NB4 (cell line): ENCODE data around the gene MLYCD.

Experiments used
- MAX ChIP-seq: IDR thresholded peaks from 2 replicates; pipeline ENCODE4 v1.6.1; 2011; ENCODE audit warnings: low read depth, low read length
- MYC ChIP-seq: IDR thresholded peaks from 2 replicates; pipeline ENCODE4 v1.6.1; 2011; ENCODE audit warnings: low read depth, low read length
- POLR2A ChIP-seq: IDR thresholded peaks from 2 replicates; pipeline ENCODE4 v1.6.1; 2011; ENCODE audit warnings: mild to moderate bottlenecking; ENCODE audit not compliant: insufficient read length; ENCODE audit errors: extremely low read depth
- TF ChIP-seq, protein P1 (sequence below): IDR thresholded peaks from one replicate; pipeline ENCODE4 v1.5.1; 2012; ENCODE audit warnings: low read depth, low read length

DNA sequence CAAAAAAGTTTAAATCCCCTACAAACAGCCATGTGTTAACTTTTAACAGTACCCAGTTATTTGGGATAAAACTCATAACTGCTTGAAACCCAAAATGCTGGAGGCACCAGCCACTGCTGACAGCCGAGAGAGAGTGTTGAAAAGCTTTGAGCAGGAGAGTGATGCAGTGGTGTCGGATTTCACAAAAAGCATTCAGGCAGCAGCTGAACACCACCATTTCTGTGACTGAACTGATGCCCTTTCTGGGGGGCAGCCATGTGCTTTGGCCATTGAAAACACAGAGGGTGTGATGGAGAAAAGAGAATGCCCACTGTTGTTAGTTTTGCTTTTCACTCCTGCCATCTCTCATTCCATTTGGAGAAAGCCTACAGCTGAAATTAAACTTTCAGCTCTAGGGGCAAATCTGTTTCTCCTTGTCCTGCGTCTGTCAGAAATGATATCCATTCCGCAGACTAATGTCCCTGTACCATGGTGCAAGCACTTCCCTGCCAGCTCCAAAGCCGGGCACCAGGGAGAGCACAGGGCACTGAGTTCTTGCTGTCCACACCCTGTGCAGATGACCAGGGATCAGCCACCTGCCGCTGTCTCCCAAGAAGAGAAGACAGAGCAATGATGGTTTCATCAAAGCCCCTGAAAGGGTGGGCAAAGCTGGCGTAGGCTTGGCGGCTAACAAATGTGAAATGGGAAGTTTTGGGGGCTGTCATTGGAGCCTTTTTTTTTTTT lies 16.6 kb upstream of the MLYCD start:
- TF ChIP-seq, protein P1, sequence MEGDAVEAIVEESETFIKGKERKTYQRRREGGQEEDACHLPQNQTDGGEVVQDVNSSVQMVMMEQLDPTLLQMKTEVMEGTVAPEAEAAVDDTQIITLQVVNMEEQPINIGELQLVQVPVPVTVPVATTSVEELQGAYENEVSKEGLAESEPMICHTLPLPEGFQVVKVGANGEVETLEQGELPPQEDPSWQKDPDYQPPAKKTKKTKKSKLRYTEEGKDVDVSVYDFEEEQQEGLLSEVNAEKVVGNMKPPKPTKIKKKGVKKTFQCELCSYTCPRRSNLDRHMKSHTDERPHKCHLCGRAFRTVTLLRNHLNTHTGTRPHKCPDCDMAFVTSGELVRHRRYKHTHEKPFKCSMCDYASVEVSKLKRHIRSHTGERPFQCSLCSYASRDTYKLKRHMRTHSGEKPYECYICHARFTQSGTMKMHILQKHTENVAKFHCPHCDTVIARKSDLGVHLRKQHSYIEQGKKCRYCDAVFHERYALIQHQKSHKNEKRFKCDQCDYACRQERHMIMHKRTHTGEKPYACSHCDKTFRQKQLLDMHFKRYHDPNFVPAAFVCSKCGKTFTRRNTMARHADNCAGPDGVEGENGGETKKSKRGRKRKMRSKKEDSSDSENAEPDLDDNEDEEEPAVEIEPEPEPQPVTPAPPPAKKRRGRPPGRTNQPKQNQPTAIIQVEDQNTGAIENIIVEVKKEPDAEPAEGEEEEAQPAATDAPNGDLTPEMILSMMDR: no peak
- TF ChIP-seq POLR2A (no peak), MAX (no peak), MYC (no peak)
